GM18909 (cell line): ENCODE results near the gene GATA5.

Experiments
- ATAC-seq: cut with Tn5 transposase; IDR thresholded peaks from one replicate; pipeline ENCODE4 v1.9.1; 2021; ENCODE audit warnings: mild to moderate bottlenecking; ENCODE audit not compliant: unreplicated experiment, poor library complexity

The GATA5 gene

DNA sequence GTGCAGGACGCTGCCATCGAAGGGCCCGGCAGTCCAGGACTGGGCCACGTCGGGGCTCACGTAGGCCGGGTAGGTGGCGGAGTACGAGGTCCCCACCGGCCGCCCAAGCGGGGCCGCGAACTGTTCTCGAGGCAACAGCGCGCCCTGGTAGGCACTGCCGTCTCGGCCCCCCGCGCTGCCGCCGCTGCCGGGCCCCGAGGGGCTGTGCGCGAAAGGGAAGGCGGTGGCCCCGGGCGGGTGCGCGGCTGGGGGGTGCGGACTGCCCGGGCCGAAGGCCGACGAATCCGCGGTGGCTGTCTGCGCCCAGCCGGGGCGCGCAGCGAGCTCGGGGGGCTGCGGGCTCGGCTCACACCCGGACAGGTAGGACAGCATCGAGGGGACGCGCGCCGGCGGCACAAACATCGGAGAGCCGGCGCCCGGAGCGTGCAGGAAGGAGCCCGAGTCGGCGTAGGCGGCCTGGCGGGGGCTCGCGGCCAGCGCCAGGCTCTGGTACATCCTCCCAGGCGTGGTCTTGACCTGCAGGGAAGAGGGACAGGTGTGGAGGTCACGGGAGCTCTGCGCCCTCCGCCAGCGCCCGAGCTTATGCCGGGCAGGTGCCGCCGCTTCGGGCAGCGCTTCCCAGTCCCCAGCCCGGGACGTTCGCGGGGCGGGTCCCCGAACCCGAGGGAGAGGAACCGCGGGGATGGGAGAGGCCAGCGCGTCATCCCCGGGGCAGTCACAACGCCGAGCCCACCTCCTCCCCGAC lies 596 bp downstream of the GATA5 start:
- ATAC-seq = no peak

- ATAC-seq = no peak
Observed at GRCh38 chr20:62474604-62475026, 1.2 kb downstream of the GATA5 start.

- ATAC-seq = no peak
Observed at GRCh38 chr20:62473717-62474603, 1.8 kb downstream of the GATA5 start.

DNA sequence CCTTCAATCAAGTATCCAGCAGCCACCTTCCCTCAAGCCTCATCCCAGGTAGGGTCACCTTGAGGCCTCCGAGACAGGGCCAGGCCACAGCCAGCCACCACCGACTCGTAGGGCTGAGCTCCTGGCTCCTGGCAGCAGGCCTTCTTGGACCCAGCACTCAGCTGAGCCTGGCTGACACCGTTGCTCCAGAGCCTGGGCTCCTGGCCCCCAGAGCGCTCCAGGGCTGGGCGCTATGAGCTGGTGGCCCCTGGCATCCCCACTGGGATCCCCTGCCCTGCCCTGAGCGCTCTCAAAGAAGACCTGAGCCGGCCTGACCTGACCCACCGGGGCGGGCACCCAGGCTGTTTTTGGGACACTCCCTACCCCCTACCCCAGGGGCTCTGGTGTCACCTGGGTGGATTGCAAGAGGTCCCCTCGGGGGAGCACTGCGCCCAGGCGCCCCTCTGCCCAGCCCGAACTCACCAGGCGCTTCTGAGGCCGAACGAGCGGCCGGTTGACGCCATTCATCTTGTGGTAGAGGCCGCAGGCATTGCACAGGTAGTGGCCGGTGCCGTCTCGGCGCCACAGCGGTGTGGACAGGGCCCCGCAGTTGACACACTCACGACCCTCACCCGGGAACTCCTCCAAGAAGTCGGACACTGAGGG lies 2.7 kb downstream of the GATA5 start:
- ATAC-seq = no peak

DNA sequence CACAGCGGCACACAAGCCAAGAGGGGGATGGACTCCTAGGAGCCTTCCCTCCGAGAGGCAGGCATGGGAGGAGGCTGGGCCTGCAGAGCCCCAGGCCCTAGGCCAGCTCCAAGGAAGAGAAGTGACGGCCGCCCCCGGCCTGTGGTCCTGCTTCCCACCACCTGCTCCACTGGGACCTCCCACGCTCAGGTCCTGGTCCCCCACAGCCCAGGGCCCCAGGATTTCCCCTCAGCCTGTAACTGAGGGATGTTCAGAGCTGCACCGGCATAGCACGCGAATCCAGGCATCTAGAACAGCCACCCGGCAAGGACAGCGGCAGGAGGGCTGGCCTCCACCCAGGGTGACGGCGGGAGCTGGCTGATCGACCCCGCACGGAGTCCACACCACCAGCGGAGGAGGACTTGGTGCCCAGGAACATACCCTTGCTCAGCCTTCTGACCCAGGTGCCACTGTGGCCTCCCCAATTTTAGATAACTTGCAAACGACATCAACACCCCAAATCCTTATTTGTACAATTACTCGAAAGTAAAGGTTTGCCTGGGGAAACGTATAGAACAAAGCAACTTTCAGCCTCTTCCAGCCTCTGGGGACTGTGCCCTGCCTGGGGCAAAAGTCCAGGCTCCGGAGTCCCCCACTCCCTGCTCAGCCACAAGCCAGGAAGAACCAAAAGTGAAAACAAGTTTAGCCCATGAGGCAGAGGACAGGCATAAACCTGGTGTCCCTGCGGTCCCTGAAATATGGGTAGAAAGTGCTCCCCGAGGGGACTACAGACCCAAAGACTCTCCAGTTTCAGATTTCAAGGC lies 3.5 kb downstream of the GATA5 start:
- no peak for ATAC-seq

- ATAC-seq = no peak
Observed at GRCh38 chr20:62470459-62470858, 5.3 kb downstream of the GATA5 start.

GRCh38 chr20:62470001-62470400 lies 5.8 kb downstream of the GATA5 start:
- no peak for ATAC-seq

DNA sequence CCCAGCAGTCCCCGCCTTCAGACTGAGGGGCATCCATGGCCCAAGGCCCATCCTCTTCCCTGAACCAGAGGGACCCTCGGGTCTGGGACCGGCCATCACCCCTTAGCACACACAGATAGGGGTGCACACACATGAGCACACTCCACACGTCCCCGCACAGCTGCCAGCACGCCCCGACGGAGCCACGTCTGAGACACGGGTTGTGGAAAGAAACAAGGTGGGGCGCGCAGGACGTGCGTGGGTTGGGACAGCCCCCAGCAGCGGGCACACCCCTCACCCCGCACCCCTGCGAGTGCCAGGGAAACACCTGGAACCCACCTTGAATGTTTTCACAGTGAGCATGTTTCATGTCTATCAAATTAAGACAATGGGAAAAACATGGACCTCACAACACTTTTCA lies 6.4 kb downstream of the GATA5 start:
- ATAC-seq = no peak

DNA sequence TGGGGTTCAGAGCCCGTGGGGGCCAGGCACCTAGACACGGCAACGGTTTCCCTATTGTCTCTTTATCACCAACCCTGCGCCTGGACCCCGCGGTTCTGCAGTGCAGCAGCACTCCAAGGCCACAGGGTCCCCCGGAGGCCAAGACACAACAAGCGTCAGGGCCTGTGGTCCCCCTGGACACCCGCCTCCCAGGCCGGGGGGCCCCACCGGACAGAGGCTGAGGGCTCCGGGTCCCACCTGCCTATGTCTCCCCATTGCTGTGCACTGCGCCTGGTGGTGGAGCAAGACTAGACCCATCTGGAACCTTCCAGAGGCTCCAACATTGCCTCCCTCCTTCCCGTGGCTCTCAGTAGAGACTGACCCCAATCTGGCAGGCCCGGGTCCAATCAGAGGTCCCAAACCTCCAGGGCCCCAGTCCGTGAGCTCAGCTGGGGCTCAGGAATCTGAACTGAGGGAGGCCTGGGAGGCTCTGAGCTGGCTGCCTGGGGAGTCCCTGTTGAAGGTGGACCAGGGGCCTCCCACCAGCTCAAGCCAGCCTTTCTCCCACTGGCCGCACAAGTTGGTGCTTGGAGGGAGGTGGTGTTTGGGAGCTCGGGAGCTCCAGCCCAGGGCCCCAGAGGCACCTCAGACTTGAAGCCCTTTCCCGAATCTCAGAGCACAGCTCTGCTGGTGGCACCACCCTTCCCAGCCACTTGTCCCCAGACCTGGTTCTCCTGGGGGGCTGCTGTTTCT lies 8.8 kb downstream of the GATA5 start:
- no peak for ATAC-seq

DNA sequence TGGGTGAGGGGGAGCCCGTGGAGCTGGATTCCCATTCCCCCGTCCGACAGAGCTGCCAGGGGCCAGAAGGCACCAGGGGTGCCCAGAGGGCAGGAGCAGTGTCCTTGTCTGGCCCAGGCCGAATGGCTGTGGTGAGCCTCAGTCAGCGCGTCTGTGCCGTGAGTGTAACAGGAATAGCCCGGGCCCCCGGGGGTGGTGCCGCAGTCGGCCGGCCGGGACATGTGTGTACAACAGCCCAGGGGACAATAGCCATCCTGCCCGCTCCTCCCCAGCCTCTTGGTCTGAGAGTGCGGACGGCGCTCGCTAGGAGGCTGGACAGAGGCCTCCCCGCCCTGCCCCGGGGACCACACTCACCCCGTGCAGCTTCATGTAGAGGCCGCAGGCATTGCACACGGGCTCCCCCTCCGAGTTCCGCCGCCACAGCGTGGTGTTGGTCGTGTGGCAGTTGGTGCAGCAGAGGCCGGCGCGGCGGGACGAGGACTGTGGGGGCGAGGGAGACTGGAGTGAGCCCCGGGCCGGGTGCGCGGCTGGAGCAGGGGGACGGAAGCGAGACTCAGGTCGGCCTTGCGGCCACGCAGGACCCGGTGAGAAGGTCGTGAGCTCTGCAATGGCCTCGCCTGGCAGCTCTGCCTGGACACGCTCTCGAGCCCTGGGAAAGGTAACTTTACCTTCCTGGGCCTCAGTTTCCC lies 9.6 kb downstream of the GATA5 start:
- no peak for ATAC-seq

DNA sequence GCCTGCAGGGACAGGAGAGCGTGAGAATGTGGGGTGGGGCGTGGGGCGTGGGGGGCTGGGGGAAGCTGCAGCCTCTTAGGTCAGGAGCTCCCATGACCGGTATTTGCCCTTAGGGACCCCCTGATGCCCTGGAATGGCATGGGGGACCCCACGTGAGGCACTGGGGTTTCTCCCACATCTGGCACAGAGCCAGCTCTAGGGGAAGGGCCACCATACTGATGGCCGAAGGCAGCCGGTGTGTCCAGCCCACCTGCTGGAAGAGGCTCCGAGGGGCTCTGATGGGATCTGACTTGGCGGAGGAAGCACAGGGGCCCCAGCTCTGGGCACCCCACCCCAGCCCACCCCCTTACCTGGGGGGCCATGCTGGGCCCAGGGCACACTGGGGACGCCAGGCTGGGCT lies 10.8 kb downstream of the GATA5 start:
- no peak for ATAC-seq

DNA sequence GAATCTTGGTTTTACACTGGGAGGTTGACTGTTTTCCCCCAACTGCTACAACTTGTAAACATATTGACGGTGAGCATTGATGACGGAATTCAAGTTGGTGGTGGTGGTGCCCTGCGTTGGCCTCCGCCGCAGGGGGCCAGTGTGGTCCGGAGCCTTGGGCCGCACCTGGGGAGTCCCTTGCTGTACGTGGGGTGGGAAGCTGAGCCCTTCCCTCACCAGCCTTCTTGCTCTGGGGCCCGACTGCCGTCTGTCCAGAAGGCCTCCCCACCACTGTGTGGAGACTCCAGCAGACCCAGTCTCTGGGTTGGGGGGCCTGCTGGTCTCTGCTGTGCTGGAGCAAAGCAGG lies 11.4 kb downstream of the GATA5 start:
- ATAC-seq = no peak

DNA sequence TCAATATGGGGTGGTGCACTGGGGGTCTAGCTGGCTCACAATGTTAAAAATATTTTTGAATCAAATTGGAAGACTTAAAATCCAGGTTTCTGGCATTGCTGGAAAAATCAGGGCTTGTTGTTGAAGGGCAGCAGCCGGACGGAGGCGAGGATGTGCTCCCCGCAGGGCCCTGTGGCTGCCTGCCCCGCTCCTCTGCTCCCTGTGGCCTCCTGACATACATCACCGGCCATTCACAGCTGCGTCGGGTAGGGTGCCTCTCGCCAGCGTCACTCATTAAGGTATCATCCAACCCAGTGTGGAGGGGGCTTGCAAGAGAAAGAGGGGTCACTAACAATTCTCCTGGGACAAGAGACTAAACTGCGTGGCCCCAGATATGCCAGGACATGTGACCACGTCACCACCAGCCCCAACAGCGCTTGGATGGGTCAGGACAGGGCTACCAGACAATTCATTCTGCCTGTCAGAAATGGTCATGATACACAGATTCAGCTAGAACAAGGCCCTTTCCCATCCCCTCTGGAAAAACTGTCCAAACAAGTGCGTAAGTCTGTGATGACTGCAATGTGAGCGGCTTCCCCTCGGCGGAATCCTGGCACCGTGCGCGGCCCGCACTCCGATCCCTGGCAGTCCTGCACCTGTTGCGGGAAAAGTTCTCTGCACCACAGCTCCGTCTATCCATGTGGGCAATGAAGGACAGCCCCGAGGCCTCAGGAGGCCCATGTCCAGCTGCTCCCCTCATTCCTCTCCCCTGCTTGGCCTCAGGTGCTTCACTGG lies 12.0 kb downstream of the GATA5 start:
- ATAC-seq = no peak

GRCh38 chr20:62462976-62463592 lies 12.7 kb downstream of the GATA5 start:
- no peak for ATAC-seq

GRCh38 chr20:62461834-62462233 lies 14.0 kb downstream of the GATA5 start:
- no peak for ATAC-seq

DNA sequence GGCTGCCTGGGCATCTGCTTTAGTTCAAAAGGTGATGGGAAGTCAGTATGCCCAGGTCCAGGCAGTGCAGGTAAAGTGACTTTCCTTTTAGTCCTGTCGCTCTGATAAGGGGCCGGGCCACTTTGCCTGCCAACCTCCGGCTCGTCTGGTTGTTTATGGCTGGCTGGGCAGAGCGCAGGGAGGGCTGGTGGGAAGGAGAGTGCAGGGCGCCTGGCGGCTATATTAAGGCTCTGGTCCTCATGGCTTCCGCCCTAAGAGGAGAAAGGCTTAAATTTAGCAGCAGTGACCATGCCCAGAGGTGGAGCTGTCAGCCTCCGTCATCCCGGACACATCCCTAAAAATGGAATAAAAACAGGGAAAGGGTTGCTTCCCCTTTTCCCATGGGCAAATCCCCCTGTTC lies 14.6 kb downstream of the GATA5 start:
- ATAC-seq = no peak

DNA sequence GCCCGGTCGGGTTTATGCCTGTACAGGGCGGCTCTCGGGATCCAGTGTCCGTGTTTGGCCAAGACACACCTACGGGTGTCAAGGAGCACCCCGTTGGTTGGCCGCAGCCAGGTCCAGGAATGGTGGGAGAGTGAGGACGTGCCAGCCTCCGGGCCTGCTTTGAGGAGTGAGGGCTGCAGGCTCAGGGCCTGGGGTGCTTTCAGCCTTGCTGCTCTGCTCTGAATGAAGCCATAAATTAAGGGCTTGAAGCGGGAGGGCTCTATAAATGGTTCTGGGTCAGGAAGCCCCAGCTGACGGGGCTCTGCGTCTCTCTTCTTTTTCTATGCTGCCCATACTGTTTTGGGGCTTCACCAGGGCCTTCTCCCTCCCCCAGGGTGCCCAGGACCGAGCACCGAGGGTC lies 15.1 kb downstream of the GATA5 start:
- ATAC-seq = no peak

DNA sequence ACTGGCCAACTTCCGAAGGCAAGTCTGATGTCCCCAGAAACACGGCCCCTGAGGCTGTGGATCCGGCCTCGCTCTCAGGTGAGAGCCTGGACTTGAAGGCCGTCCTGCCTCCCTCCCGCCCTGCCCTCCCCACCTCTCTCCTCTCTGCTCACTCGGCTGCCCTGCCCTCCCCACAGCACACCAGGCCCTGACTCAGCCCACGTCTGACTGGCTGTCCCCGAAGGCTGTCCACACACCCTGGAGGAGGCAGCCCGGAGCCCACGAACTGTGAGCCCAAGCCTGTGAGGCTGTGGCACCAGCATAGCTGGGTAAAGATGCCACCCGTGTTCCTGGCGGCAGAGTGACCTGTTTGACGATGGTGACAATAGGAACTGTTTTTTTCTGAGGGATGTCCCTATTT lies 16.3 kb downstream of the GATA5 start:
- ATAC-seq = no peak
